Panc1 (cell line): ENCODE measurements around the gene FAM200B. TPM values are rescaled to one million over a fixed set of nuclear protein-coding genes. Genes with fewer than 3 reads are reported as not detected.

ENCODE experiments used
- ATAC-seq: fragments of 200-7000 bp; cut with Tn5 transposase; 2 replicates; pipeline ENCODE4 v1.9.1; 2020; ENCODE audit warnings: mild to moderate bottlenecking, moderate library complexity
- BruUV-seq: library from RNA; stranded (reverse); fragments of 400-500 nt; replicated peaks from 2 replicates; lab custom pipeline; 2021; lab: Mats Ljungman, UMichigan
- CTCF ChIA-PET: fragments of 300-600 bp; sonication (Branson Sonifier 250); formaldehyde crosslinking; loops from one replicate; lab custom pipeline; 2022; ENCODE audit warnings: antibody characterized with exemption; lab: Charles Lee
- POLR2A ChIA-PET: fragments of 300-600 bp; sonication (Branson Sonifier 250); formaldehyde crosslinking; loops from one replicate; lab custom pipeline; 2022; ENCODE audit warnings: antibody characterized with exemption; lab: Charles Lee
- DNase-seq: peaks from one replicate; pipeline ENCODE4 v3.0.0-alpha.2; 2010; ENCODE audit warnings: low read depth, low spot score
- H3K27ac ChIP-seq: 2 replicates; pipeline ENCODE4 v1.5.1; 2011; ENCODE audit warnings: mild to moderate bottlenecking, low read length, inconsistent platforms
- H3K27me3 ChIP-seq: fragments of 200-500 bp; sonication (Bioruptor generic); 2 replicates; pipeline ENCODE4 v1.6.0; 2014; ENCODE audit warnings: low read length, inconsistent platforms; ENCODE audit not compliant: control insufficient read depth, insufficient read depth
- H3K36me3 ChIP-seq: fragments of 200-500 bp; sonication (Bioruptor generic); 2 replicates; pipeline ENCODE4 v1.5.1; 2014; ENCODE audit warnings: inconsistent platforms, mild to moderate bottlenecking, low read length, moderate library complexity; ENCODE audit not compliant: control insufficient read depth, insufficient read depth
- H3K4me1 ChIP-seq: 2 replicates; pipeline ENCODE4 v1.5.1; 2011; ENCODE audit warnings: inconsistent platforms, mild to moderate bottlenecking, low read length, moderate library complexity; ENCODE audit not compliant: control insufficient read depth, insufficient read depth
- H3K4me3 ChIP-seq, 2 experiments: 2 replicates each; pipeline ENCODE4 v1.5.1; 2011 to 2012; ENCODE audit warnings: low read depth in 2 of 2, low read length in 2 of 2, mild to moderate bottlenecking in 2 of 2, inconsistent platforms in 1 of 2, moderate library complexity in 1 of 2
- H3K9me3 ChIP-seq: fragments of 200-500 bp; sonication (Bioruptor generic); 2 replicates; pipeline ENCODE4 v1.5.1; 2014; ENCODE audit warnings: low read depth, mild to moderate bottlenecking, inconsistent platforms, low read length, moderate library complexity; ENCODE audit not compliant: control insufficient read depth, insufficient read depth
- CTCF ChIP-seq: fragments of 450-650 bp; IDR thresholded peaks from 2 replicates; pipeline ENCODE4 v1.5.1; 2017; ENCODE audit warnings: mild to moderate bottlenecking
- POLR2AphosphoS5 ChIP-seq: IDR thresholded peaks from 2 replicates; pipeline ENCODE4 v1.6.1; 2012; ENCODE audit warnings: mild to moderate bottlenecking, low read depth, low read length, moderate library complexity
- SIN3A ChIP-seq: IDR thresholded peaks from 2 replicates; pipeline ENCODE4 v1.6.1; 2012; ENCODE audit warnings: low read depth, mild to moderate bottlenecking, low read length, moderate library complexity, borderline replicate concordance; ENCODE audit not compliant: insufficient read depth
- TCF7L2 ChIP-seq: IDR thresholded peaks from 2 replicates; pipeline ENCODE4 v1.6.1; 2011; ENCODE audit warnings: mild to moderate bottlenecking, low read depth, low read length, inconsistent platforms
- in situ Hi-C: cut with HindIII; loops from 2 replicates; pipeline ENCODE4 v1.10.0; 2016; ENCODE audit warnings: low sequenced_read_pairs, low pct_unique_long_range_greater_than_20kb
- intact Hi-C: fragments of 100-400 bp; cut with micrococcal nuclease; formaldehyde crosslinking; loops from one replicate; pipeline ENCODE4 v1.10.0; 2022; ENCODE audit not compliant: unreplicated experiment
- total RNA-seq: library from RNA; stranded (reverse); gene quantifications from one replicate; pipeline ENCODE4 v1.2.1, GENCODE V29; 2021; ENCODE audit not compliant: unreplicated experiment
- TF ChIP-seq, protein P1 (sequence below), 2 experiments: IDR thresholded peaks; 2 replicates each; pipeline ENCODE4 v1.6.1; 2011 to 2012; ENCODE audit warnings: low read depth in 2 of 2, control low read depth in 1 of 2, low read length in 1 of 2, mild to moderate bottlenecking in 1 of 2, moderate library complexity in 1 of 2; ENCODE audit not compliant: insufficient read depth in 1 of 2

FAM200B gene
- total RNA-seq, 1 experiment from 2014 or later, result 15.2 TPM

DNA sequence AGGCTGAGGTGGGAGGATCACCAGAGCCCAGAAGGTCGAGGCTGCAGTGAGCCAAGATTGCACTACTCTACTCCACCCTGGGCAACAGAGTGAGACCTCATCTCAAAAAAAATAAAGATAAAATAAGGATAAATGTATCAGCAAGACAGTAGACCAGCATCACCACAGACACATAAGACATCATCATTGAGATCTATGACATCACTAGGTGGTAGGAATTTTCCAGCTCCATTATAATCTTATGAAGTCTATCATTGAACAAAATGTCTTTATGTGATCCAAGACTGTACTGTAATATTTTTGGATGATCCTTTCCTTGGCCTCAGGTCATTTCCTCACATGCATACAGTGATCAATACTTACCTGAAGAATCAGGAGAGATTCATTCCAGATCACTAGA is 8.3 kb upstream of the FAM200B start:
- H3K36me3 ChIP-seq, result no peaks in the 10 kb centered on the region
- no peaks in the 10 kb centered on the region for H3K9me3 ChIP-seq
- DNase-seq (no peak), ATAC-seq (no peak)
- ChIA-PET POLR2A (no interaction called here), CTCF (no interaction called here)
- intact Hi-C loops, result no loop called here
- TF ChIP-seq TCF7L2 (no peak), SIN3A (no peak), CTCF (no peak), POLR2AphosphoS5 (no peak)
- TF ChIP-seq, protein P1, sequence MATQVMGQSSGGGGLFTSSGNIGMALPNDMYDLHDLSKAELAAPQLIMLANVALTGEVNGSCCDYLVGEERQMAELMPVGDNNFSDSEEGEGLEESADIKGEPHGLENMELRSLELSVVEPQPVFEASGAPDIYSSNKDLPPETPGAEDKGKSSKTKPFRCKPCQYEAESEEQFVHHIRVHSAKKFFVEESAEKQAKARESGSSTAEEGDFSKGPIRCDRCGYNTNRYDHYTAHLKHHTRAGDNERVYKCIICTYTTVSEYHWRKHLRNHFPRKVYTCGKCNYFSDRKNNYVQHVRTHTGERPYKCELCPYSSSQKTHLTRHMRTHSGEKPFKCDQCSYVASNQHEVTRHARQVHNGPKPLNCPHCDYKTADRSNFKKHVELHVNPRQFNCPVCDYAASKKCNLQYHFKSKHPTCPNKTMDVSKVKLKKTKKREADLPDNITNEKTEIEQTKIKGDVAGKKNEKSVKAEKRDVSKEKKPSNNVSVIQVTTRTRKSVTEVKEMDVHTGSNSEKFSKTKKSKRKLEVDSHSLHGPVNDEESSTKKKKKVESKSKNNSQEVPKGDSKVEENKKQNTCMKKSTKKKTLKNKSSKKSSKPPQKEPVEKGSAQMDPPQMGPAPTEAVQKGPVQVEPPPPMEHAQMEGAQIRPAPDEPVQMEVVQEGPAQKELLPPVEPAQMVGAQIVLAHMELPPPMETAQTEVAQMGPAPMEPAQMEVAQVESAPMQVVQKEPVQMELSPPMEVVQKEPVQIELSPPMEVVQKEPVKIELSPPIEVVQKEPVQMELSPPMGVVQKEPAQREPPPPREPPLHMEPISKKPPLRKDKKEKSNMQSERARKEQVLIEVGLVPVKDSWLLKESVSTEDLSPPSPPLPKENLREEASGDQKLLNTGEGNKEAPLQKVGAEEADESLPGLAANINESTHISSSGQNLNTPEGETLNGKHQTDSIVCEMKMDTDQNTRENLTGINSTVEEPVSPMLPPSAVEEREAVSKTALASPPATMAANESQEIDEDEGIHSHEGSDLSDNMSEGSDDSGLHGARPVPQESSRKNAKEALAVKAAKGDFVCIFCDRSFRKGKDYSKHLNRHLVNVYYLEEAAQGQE (IDR thresholded peaks at IDR 0.05; ENCODE audit: insufficient read depth in 1 of 2, low read depth in 2 of 2, low read length in 1 of 2), result no peak
- H3K27ac ChIP-seq, result no peak overlapping the region
- H3K4me1 ChIP-seq, result peaks cover 7% of the 10 kb centered on the region; the same call in 1 of the 2 replicates
- in situ Hi-C loops, result no loop called here
- H3K4me3 ChIP-seq, result no peak overlapping the region
- BruUV-seq, result no TSS peak
- no peaks in the 10 kb centered on the region for H3K27me3 ChIP-seq

DNA sequence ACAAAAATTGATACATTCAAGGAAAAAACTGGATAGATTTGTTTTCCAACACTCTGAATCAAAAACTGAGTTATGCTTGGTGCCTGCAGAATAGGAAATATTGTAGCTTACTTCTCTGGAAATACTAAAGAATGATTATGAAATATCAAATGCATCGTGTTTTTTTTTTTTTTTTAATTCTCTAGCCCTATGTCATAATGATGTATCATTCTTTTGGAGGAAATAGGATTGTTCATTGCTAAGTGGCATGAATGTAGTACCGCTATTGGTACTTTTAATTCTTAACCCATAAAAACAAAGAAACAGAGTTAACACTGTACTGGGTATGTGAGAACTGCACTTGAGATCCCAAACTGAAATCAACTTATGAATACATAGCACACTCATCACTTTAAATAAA is 7.6 kb upstream of the FAM200B start:
- ChIA-PET POLR2A (no interaction called here), CTCF (no interaction called here)

More for the DNA sequence above, 7.6 kb upstream of the FAM200B start:
- Histone ChIP-seq H3K27ac (no peak overlapping the region), H3K36me3 (no peaks in the 10 kb centered on the region), H3K27me3 (no peaks in the 10 kb centered on the region), H3K4me3 (no peak overlapping the region), H3K9me3 (no peaks in the 10 kb centered on the region), H3K4me1 (peaks cover 7% of the 10 kb centered on the region; the same call in 1 of the 2 replicates)
- in situ Hi-C loops (no loop called here), intact Hi-C loops (no loop called here)
- TF ChIP-seq CTCF (no peak), POLR2AphosphoS5 (no peak), SIN3A (no peak), TCF7L2 (no peak)
- TF ChIP-seq, protein P1 (IDR thresholded peaks at IDR 0.05; ENCODE audit: insufficient read depth in 1 of 2, low read depth in 2 of 2, low read length in 1 of 2), result no peak
- ATAC-seq (no peak), DNase-seq (no peak)
- no TSS peak for BruUV-seq
